ENCODE measurements around the gene DYSF.

DNA sequence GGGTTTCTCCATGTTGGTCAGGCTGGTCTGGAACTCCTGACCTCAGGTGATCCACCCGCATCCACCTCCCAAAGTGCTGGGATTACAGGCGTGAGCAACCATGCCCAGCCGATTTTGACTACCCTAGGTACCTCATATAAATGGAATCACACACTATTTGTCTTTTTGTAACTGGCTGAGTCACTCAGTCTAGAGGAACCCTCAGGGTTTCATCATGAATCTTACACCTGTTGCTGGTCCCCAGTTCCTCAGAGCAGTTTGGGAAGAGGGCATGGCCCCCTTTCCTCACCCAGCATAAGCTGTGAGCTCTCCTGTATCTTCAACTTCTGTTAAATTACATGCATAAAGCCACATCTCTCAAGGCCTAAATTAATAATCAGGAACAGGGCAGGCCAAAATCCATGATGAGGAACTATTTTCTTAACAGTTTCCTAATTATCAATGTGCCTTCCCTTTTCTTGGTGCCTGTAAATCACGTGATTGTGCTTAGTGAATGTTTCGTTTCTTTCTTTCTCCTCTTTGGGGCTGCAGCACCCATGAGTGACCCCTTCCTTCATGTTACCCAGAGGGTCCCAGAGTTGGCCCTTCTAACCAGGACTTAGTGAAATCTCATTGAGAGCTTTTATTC, 20.9 kb downstream of the DYSF start:
- no peak for TF ChIP-seq EZH2 (IDR thresholded peaks at IDR 0.05; ENCODE audit: low read length)
- TF ChIP-seq, protein P1, sequence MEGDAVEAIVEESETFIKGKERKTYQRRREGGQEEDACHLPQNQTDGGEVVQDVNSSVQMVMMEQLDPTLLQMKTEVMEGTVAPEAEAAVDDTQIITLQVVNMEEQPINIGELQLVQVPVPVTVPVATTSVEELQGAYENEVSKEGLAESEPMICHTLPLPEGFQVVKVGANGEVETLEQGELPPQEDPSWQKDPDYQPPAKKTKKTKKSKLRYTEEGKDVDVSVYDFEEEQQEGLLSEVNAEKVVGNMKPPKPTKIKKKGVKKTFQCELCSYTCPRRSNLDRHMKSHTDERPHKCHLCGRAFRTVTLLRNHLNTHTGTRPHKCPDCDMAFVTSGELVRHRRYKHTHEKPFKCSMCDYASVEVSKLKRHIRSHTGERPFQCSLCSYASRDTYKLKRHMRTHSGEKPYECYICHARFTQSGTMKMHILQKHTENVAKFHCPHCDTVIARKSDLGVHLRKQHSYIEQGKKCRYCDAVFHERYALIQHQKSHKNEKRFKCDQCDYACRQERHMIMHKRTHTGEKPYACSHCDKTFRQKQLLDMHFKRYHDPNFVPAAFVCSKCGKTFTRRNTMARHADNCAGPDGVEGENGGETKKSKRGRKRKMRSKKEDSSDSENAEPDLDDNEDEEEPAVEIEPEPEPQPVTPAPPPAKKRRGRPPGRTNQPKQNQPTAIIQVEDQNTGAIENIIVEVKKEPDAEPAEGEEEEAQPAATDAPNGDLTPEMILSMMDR (optimal IDR thresholded peaks at IDR 0.05 in 1 of 3, IDR thresholded peaks at IDR 0.05 in 1 of 3, conservative IDR thresholded peaks at IDR 0.05 in 1 of 3; ENCODE audit: extremely low read depth in 1 of 3, insufficient read depth in 2 of 3, low read length in 3 of 3) = no peak

Measured in keratinocyte (primary cell).